ENCODE data around the gene FAM171A1. TPM values are rescaled to one million over a fixed set of nuclear protein-coding genes. Genes with fewer than 3 reads are reported as not detected.

FAM171A1 gene
- polyA plus RNA-seq, 1 donor (not counting 4 experiments of a cell fraction or from before 2014, with no cell fraction given), result 8.8 TPM

GRCh38 chr10:15329437-15329836 is 41.7 kb downstream of the FAM171A1 start:
- H3K79me2 ChIP-seq (ENCODE audit: control insufficient read depth, insufficient read depth, low read length), result no peaks in the 10 kb centered on the region
- H3K9me1 ChIP-seq (ENCODE audit: control insufficient read depth, extremely low read depth, insufficient read depth, low read length), result no peaks in the 10 kb centered on the region
- H3K4me2 ChIP-seq (ENCODE audit: control insufficient read depth, extremely low read depth, insufficient read depth, low read depth, low read length), result no peak overlapping the region
- no peak overlapping the region for H2AFZ ChIP-seq (ENCODE audit: control insufficient read depth, low read length)
- FAIRE-seq (no peak), DNase-seq (ENCODE audit: low read depth, low spot score) (no peak)
- H3K27me3 ChIP-seq (ENCODE audit: control insufficient read depth, extremely low read depth, insufficient read depth, low read length), result no peaks in the 10 kb centered on the region
- dilution Hi-C loops (cut with MboI; ENCODE audit: extremely low pct_ligation_motif_present, low sequenced_read_pairs), result no loop called here
- no peak for TF ChIP-seq EZH2 (IDR thresholded peaks at IDR 0.05; ENCODE audit: low read length)
- TF ChIP-seq CTCF (optimal IDR thresholded peaks at IDR 0.05 in 1 of 3, IDR thresholded peaks at IDR 0.05 in 1 of 3, conservative IDR thresholded peaks at IDR 0.05 in 1 of 3; ENCODE audit: extremely low read depth in 1 of 3, insufficient read depth in 2 of 3, low read length in 3 of 3), result no peak
- no peak overlapping the region for H3K9ac ChIP-seq (ENCODE audit: control insufficient read depth, extremely low read depth, insufficient read depth, low read length)
- H3K4me3 ChIP-seq (ENCODE audit: control insufficient read depth in 2 of 3, extremely low read depth in 1 of 3, insufficient read depth in 2 of 3, low read depth in 1 of 3, low read length in 3 of 3), result no peak overlapping the region
- no peaks in the 10 kb centered on the region for H3K36me3 ChIP-seq (ENCODE audit: control insufficient read depth in 2 of 2, extremely low read depth in 1 of 2, insufficient read depth in 2 of 2, low read length in 2 of 2)
- no peak overlapping the region for H3K27ac ChIP-seq (ENCODE audit: control insufficient read depth, insufficient read depth, low read length)
- no peaks in the 10 kb centered on the region for H4K20me1 ChIP-seq (ENCODE audit: control insufficient read depth, extremely low read depth, insufficient read depth, low read length)
- peaks cover 7% of the 10 kb centered on the region for H3K4me1 ChIP-seq (ENCODE audit: control insufficient read depth, extremely low read depth, insufficient read depth, low read length)
- no peaks in the 10 kb centered on the region for H3K9me3 ChIP-seq (ENCODE audit: control insufficient read depth, low read depth, low read length)

GRCh38 chr10:15325944-15326284 is 45.2 kb downstream of the FAM171A1 start:
- Histone ChIP-seq H4K20me1 (ENCODE audit: control insufficient read depth, extremely low read depth, insufficient read depth, low read length) (no peaks in the 10 kb centered on the region), H3K9ac (ENCODE audit: control insufficient read depth, extremely low read depth, insufficient read depth, low read length) (no peak overlapping the region), H3K4me1 (ENCODE audit: control insufficient read depth, extremely low read depth, insufficient read depth, low read length) (peaks cover 7% of the 10 kb centered on the region), H3K27ac (ENCODE audit: control insufficient read depth, insufficient read depth, low read length) (no peak overlapping the region), H3K4me2 (ENCODE audit: control insufficient read depth, extremely low read depth, insufficient read depth, low read depth, low read length) (no peak overlapping the region), H3K9me3 (ENCODE audit: control insufficient read depth, low read depth, low read length) (no peaks in the 10 kb centered on the region), H3K4me3 (ENCODE audit: control insufficient read depth in 2 of 3, extremely low read depth in 1 of 3, insufficient read depth in 2 of 3, low read depth in 1 of 3, low read length in 3 of 3) (no peak overlapping the region), H2AFZ (ENCODE audit: control insufficient read depth, low read length) (no peak overlapping the region), H3K36me3 (ENCODE audit: control insufficient read depth in 2 of 2, extremely low read depth in 1 of 2, insufficient read depth in 2 of 2, low read length in 2 of 2) (no peaks in the 10 kb centered on the region), H3K79me2 (ENCODE audit: control insufficient read depth, insufficient read depth, low read length) (no peaks in the 10 kb centered on the region), H3K27me3 (ENCODE audit: control insufficient read depth, extremely low read depth, insufficient read depth, low read length) (no peaks in the 10 kb centered on the region), H3K9me1 (ENCODE audit: control insufficient read depth, extremely low read depth, insufficient read depth, low read length) (no peaks in the 10 kb centered on the region)
- DNase-seq (ENCODE audit: low read depth, low spot score) (no peak), FAIRE-seq (no peak)
- TF ChIP-seq EZH2 (IDR thresholded peaks at IDR 0.05; ENCODE audit: low read length) (no peak), CTCF (optimal IDR thresholded peaks at IDR 0.05 in 1 of 3, IDR thresholded peaks at IDR 0.05 in 1 of 3, conservative IDR thresholded peaks at IDR 0.05 in 1 of 3; ENCODE audit: extremely low read depth in 1 of 3, insufficient read depth in 2 of 3, low read length in 3 of 3) (no peak)
- dilution Hi-C loops (cut with MboI; ENCODE audit: extremely low pct_ligation_motif_present, low sequenced_read_pairs), result no loop called here
